Gastrocnemius medialis (tissue), 4 donors: Measurements from ENCODE around the gene S100A1. TPM values are rescaled to one million over a fixed set of nuclear protein-coding genes. Genes with fewer than 3 reads are reported as not detected.
A peak's percentile ranks its signal among the peaks of the same experiment; 100 is the strongest.

Experiments used
- ATAC-seq, 2 donors: fragments of 150-250 bp; one replicate each; pipeline ENCODE4 v1.9.1; 2016
- DNase-seq, 2 donors: peaks; one replicate each; pipeline ENCODE4 v3.0.0-alpha.2; 2019
- H3K27ac ChIP-seq, 4 donors: fragments of 200-600 bp; sonication (generic); 1 replicate in 1 of 4; 2 replicates in 3 of 4; pipeline ENCODE4 v1.5.1; 2016 to 2018; ENCODE audit warnings: mild to moderate bottlenecking in 2 of 4, moderate library complexity in 1 of 4
- H3K27me3 ChIP-seq, 3 donors: fragments of 200-600 bp; sonication (generic) in 2 of 3; 1 replicate in 1 of 3; 2 replicates in 2 of 3; pipeline versions ENCODE4 v1.5.1 to v1.6.0; 2016 to 2019; ENCODE audit warnings: mild to moderate bottlenecking in 1 of 3, moderate library complexity in 1 of 3
- H3K36me3 ChIP-seq, 2 donors: fragments of 200-600 bp; sonication (generic) in 1 of 2; one replicate each; pipeline ENCODE4 v1.5.1; 2017 to 2018
- H3K4me1 ChIP-seq, 2 donors: fragments of 200-600 bp; sonication (generic) in 1 of 2; one replicate each; pipeline ENCODE4 v1.5.1; 2016 to 2017; ENCODE audit warnings: mild to moderate bottlenecking in 2 of 2
- H3K4me3 ChIP-seq, 4 donors: fragments of 200-600 bp; sonication (generic) in 3 of 4; 1 replicate in 1 of 4; 2 replicates in 3 of 4; pipeline ENCODE4 v1.5.1; 2016 to 2019; ENCODE audit warnings: mild to moderate bottlenecking in 2 of 4
- H3K9me3 ChIP-seq, 3 donors: fragments of 200-600 bp; sonication (generic) in 2 of 3; 1 replicate in 1 of 3; 2 replicates in 2 of 3; pipeline ENCODE4 v1.5.1; 2016 to 2019
- POLR2A ChIP-seq, 2 donors: fragments of 450-650 bp; IDR thresholded peaks; one replicate each; pipeline ENCODE4 v1.6.1; 2017; ENCODE audit warnings: antibody characterized with exemption in 2 of 2, mild to moderate bottlenecking in 2 of 2, moderate library complexity in 2 of 2
- in situ Hi-C, 4 donors: fragments of 200-750 bp; cut with MboI; loops; one replicate each; pipeline versions ENCODE4 v1.15.0 to v1.8.0; 2017; ENCODE audit warnings: low sequenced_read_pairs in 4 of 4
- intact Hi-C: fragments of 100-400 bp; cut with DNase I; formaldehyde crosslinking; loops from one replicate; pipeline ENCODE4 v1.15.1; 2023; ENCODE audit warnings: low total_unique reads
- total RNA-seq, 4 donors: library from RNA; depleted of rRNA; stranded (reverse); fragments of >200 nt; gene quantifications; one replicate each; pipeline versions ENCODE4 v1.1.0 to v1.2.3, GENCODE V29; 2016
- TF ChIP-seq, protein P1 (sequence below), 5 experiments: fragments of 450-650 bp in 3 of 5; fragments of 200-600 bp in 2 of 5; sonication (generic) in 2 of 5; IDR thresholded peaks in 4 of 5; conservative IDR thresholded peaks in 1 of 5; 1 replicate in 4 of 5; 2 replicates in 1 of 5; pipeline ENCODE4 v1.5.1; 2016 to 2019; ENCODE audit warnings: antibody characterized with exemption in 5 of 5, mild to moderate bottlenecking in 3 of 5, moderate library complexity in 3 of 5

S100A1 gene
- total RNA-seq, 4 donors from 2014 or later = 390 to 932 (median 616) TPM

- Histone ChIP-seq H3K27me3 (no peaks in the 10 kb centered on the region), H3K4me1 (peaks cover 47 to 60% of the 10 kb centered on the region in 2 donors), H3K9me3 (no peaks in the 10 kb centered on the region), H3K36me3 (peaks cover 0 to 12% of the 10 kb centered on the region in 2 donors), H3K27ac (peak overlapping the region; percentile 95 to 100 (median 100)), H3K4me3 (peak overlapping the region; percentile 32 to 48 (median 44))
- TF ChIP-seq, protein P1, sequence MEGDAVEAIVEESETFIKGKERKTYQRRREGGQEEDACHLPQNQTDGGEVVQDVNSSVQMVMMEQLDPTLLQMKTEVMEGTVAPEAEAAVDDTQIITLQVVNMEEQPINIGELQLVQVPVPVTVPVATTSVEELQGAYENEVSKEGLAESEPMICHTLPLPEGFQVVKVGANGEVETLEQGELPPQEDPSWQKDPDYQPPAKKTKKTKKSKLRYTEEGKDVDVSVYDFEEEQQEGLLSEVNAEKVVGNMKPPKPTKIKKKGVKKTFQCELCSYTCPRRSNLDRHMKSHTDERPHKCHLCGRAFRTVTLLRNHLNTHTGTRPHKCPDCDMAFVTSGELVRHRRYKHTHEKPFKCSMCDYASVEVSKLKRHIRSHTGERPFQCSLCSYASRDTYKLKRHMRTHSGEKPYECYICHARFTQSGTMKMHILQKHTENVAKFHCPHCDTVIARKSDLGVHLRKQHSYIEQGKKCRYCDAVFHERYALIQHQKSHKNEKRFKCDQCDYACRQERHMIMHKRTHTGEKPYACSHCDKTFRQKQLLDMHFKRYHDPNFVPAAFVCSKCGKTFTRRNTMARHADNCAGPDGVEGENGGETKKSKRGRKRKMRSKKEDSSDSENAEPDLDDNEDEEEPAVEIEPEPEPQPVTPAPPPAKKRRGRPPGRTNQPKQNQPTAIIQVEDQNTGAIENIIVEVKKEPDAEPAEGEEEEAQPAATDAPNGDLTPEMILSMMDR (IDR thresholded peaks at IDR 0.05 in 4 of 5, conservative IDR thresholded peaks at IDR 0.05 in 1 of 5) = no peak
- no peak for TF ChIP-seq POLR2A (IDR thresholded peaks at IDR 0.05)
- intact Hi-C loops (no loop called here), in situ Hi-C loops (no loop called here)
- no peak for DNase-seq
- ATAC-seq = no peak
Observed at GRCh38 chr1:153629343-153629665, 1.1 kb downstream of the S100A1 start.

- DNase-seq = peak; percentile 80 to 91
- H3K9me3 ChIP-seq = no peaks in the 10 kb centered on the region
- peak; percentile 58 to 75 for TF ChIP-seq POLR2A (IDR thresholded peaks at IDR 0.05)
- TF ChIP-seq, protein P1 (IDR thresholded peaks at IDR 0.05 in 4 of 5, conservative IDR thresholded peaks at IDR 0.05 in 1 of 5) = no peak
- peaks cover 0 to 5% of the 10 kb centered on the region in 2 donors for H3K36me3 ChIP-seq
- peak; percentile 21 to 29 for ATAC-seq
- no peaks in the 10 kb centered on the region for H3K27me3 ChIP-seq
- H3K4me3 ChIP-seq = peak overlapping the region; percentile 14 to 48 (median 44)
- intact Hi-C loops = loop anchor here (10.0 kb wide), 2 partner anchors 795 to 1795 kb away; partner anchors contain the start of genes C2CD4D and RORC
- in situ Hi-C loops = no loop called here
- peaks cover 48 to 60% of the 10 kb centered on the region in 2 donors for H3K4me1 ChIP-seq
- peak overlapping the region; percentile 95 to 100 (median 100) for H3K27ac ChIP-seq
Observed at GRCh38 chr1:153629971-153630370, 1.7 kb downstream of the S100A1 start.

DNA sequence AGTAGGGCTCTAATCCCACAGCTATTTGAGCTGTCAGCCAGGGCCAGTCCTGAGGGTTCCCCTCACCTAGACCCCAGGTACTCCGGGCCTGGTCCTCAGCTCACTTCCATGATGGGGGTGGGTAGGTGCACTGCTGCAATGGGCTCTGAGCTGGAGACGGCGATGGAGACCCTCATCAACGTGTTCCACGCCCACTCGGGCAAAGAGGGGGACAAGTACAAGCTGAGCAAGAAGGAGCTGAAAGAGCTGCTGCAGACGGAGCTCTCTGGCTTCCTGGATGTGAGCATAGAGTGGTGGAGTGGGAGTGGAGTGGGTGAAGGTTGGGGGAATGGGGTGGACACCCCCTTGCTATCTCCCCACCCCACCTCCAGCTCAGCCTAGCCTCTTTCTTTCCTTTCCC lies 2.1 kb downstream of the S100A1 start:
- TF ChIP-seq, protein P1 (IDR thresholded peaks at IDR 0.05 in 4 of 5, conservative IDR thresholded peaks at IDR 0.05 in 1 of 5) = no peak
- TF ChIP-seq POLR2A (IDR thresholded peaks at IDR 0.05) = no peak
- intact Hi-C loops (loop anchor here (10.0 kb wide), 2 partner anchors 794 to 1796 kb away; partner anchors contain the start of genes C2CD4D and RORC), in situ Hi-C loops (no loop called here)
- Histone ChIP-seq H3K9me3 (no peaks in the 10 kb centered on the region), H3K4me1 (peaks cover 52 to 64% of the 10 kb centered on the region in 2 donors), H3K36me3 (peaks cover 0 to 1% of the 10 kb centered on the region in 2 donors), H3K4me3 (peak overlapping the region; percentile 7 to 48 (median 20)), H3K27me3 (no peaks in the 10 kb centered on the region), H3K27ac (peak overlapping the region; percentile 95 to 100 (median 100))
- no peak for DNase-seq
- no peak for ATAC-seq

GRCh38 chr1:153631047-153632022 lies 3.1 kb downstream of the S100A1 start:
- H3K4me3 ChIP-seq = peak overlapping the region in 1 of 4 donors; percentile 25
- H3K27me3 ChIP-seq = no peaks in the 10 kb centered on the region
- no peaks in the 10 kb centered on the region for H3K9me3 ChIP-seq
- no peak for DNase-seq
- intact Hi-C loops (loop anchor here (10.0 kb wide), 2 partner anchors 793 to 1797 kb away; partner anchors contain the start of genes C2CD4D and RORC), in situ Hi-C loops (no loop called here)
- TF ChIP-seq, protein P1 (IDR thresholded peaks at IDR 0.05 in 4 of 5, conservative IDR thresholded peaks at IDR 0.05 in 1 of 5) = no peak
- TF ChIP-seq POLR2A (IDR thresholded peaks at IDR 0.05) = no peak
- H3K36me3 ChIP-seq = peaks cover 0 to 1% of the 10 kb centered on the region in 2 donors
- no peak for ATAC-seq
- peak overlapping the region; percentile 95 to 100 (median 100) for H3K27ac ChIP-seq
- H3K4me1 ChIP-seq = peaks cover 56 to 64% of the 10 kb centered on the region in 2 donors
